GM21423 (cell line): ENCODE measurements around the gene ATXN1.
A peak's percentile ranks its signal among the peaks of the same experiment; 100 is the strongest.

Experiments used
- ATAC-seq: cut with Tn5 transposase; IDR thresholded peaks from one replicate; pipeline ENCODE4 v1.9.1; 2021; ENCODE audit warnings: mild to moderate bottlenecking, moderate library complexity; ENCODE audit not compliant: unreplicated experiment

The ATXN1 gene

GRCh38 chr6:16591396-16592222 is 169.7 kb downstream of the ATXN1 start:
- peak; percentile 77 for ATAC-seq

GRCh38 chr6:16585805-16586204 is 175.5 kb downstream of the ATXN1 start:
- ATAC-seq = no peak

- ATAC-seq = no peak
Measured at GRCh38 chr6:16583144-16583762, 178.0 kb downstream of the ATXN1 start.

GRCh38 chr6:16582446-16583143 is 178.7 kb downstream of the ATXN1 start:
- no peak for ATAC-seq

- no peak for ATAC-seq
Measured at GRCh38 chr6:16578695-16579285, 182.5 kb downstream of the ATXN1 start.

GRCh38 chr6:16576451-16577368 is 184.6 kb downstream of the ATXN1 start:
- peak; percentile 93 for ATAC-seq

- no peak for ATAC-seq
Measured at GRCh38 chr6:16575655-16576054, 185.6 kb downstream of the ATXN1 start.

- no peak for ATAC-seq
Measured at GRCh38 chr6:16572943-16573342, 188.3 kb downstream of the ATXN1 start.

- no peak for ATAC-seq
Measured at GRCh38 chr6:16572317-16572716, 188.9 kb downstream of the ATXN1 start.

- no peak for ATAC-seq
Measured at GRCh38 chr6:16570946-16571345, 190.3 kb downstream of the ATXN1 start.

GRCh38 chr6:16570221-16570553 is 191.1 kb downstream of the ATXN1 start:
- no peak for ATAC-seq

GRCh38 chr6:16568128-16568527 is 193.1 kb downstream of the ATXN1 start:
- no peak for ATAC-seq

- ATAC-seq = no peak
Measured at GRCh38 chr6:16567071-16567470, 194.2 kb downstream of the ATXN1 start.

GRCh38 chr6:16564436-16564835 is 196.8 kb downstream of the ATXN1 start:
- ATAC-seq = no peak

GRCh38 chr6:16563628-16564240 is 197.5 kb downstream of the ATXN1 start:
- no peak for ATAC-seq

GRCh38 chr6:16562498-16562897 is 198.8 kb downstream of the ATXN1 start:
- ATAC-seq = no peak

GRCh38 chr6:16559071-16559470 is 202.2 kb downstream of the ATXN1 start:
- no peak for ATAC-seq

GRCh38 chr6:16555550-16555949 is 205.7 kb downstream of the ATXN1 start:
- no peak for ATAC-seq

- ATAC-seq = no peak
Measured at GRCh38 chr6:16553531-16553930, 207.7 kb downstream of the ATXN1 start.

- ATAC-seq = no peak
Measured at GRCh38 chr6:16551466-16551865, 209.8 kb downstream of the ATXN1 start.
